SK-N-SH (cell line): ENCODE measurements around the gene MAD1L1. TPM values are rescaled to one million over a fixed set of nuclear protein-coding genes. Genes with fewer than 3 reads are reported as not detected.

Source experiments
- CTCF ChIA-PET: fragments of 300-600, 350-600 bp; formaldehyde crosslinking; extraction: SDS; loops from one replicate; lab custom pipeline; 2021; lab: Yijun Ruan, JAX
- POLR2A ChIA-PET: fragments of 350-600 bp; sonication (Branson Sonifier 250); formaldehyde crosslinking; extraction: SDS; loops from one replicate; lab custom pipeline; 2020; ENCODE audit warnings: antibody characterized with exemption, inconsistent platforms; lab: Yijun Ruan, JAX
- DNase-seq: peaks from one replicate; pipeline ENCODE4 v3.0.0; 2012
- H2AFZ ChIP-seq: fragments of 200-600 bp; sonication (generic); 2 replicates; pipeline ENCODE4 v1.8.1; 2016; ENCODE audit warnings: antibody characterized with exemption, mild to moderate bottlenecking, low read depth
- H3F3A ChIP-seq: fragments of 200-600 bp; sonication (generic); replicated peaks from 2 replicates; pipeline ENCODE3; 2016; ENCODE audit warnings: antibody characterized with exemption, mild to moderate bottlenecking; ENCODE audit not compliant: insufficient read depth
- H3K27ac ChIP-seq, 2 experiments: fragments of 200-500 bp in 1 of 2; fragments of 200-600 bp in 1 of 2; sonication (Bioruptor generic) in 1 of 2; sonication (generic), shearing (Covaris generic) in 1 of 2; 2 replicates each; pipeline versions ENCODE4 v1.5.1 to v1.6.1; 2014 to 2016; ENCODE audit warnings: low read depth in 2 of 2, inconsistent platforms in 1 of 2, low read length in 1 of 2, mild to moderate bottlenecking in 1 of 2, mixed read lengths in 1 of 2
- H3K27me3 ChIP-seq: fragments of 200-600 bp; sonication (generic), shearing (Covaris generic); 2 replicates; pipeline ENCODE4 v1.6.1; 2016; ENCODE audit warnings: mixed run types; ENCODE audit not compliant: insufficient read depth
- H3K36me3 ChIP-seq, 2 experiments: fragments of 200-500 bp in 1 of 2; fragments of 200-600 bp in 1 of 2; sonication (Bioruptor generic) in 1 of 2; sonication (generic) in 1 of 2; replicated peaks in 1 of 2; 2 replicates each; pipeline versions ENCODE3 to v1.5.1; 2014 to 2016; ENCODE audit warnings: low read length in 1 of 2, mild to moderate bottlenecking in 1 of 2; ENCODE audit not compliant: insufficient read depth in 2 of 2, control insufficient read depth in 1 of 2
- H3K4me1 ChIP-seq, 2 experiments: fragments of 200-500 bp in 1 of 2; fragments of 200-600 bp in 1 of 2; sonication (Bioruptor generic) in 1 of 2; sonication (generic), shearing (Covaris generic) in 1 of 2; 2 replicates each; pipeline versions ENCODE4 v1.5.1 to v1.6.1; 2014 to 2016; ENCODE audit warnings: low read depth in 1 of 2, low read length in 1 of 2, mixed run types in 1 of 2; ENCODE audit not compliant: insufficient read depth in 2 of 2, control insufficient read depth in 1 of 2
- H3K4me2 ChIP-seq: fragments of 200-600 bp; sonication (generic), shearing (Covaris generic); 2 replicates; pipeline ENCODE4 v1.6.1; 2017; ENCODE audit warnings: mixed run types
- H3K4me3 ChIP-seq, 2 experiments: fragments of 200-500 bp in 1 of 2; fragments of 200-600 bp in 1 of 2; sonication (Bioruptor generic) in 1 of 2; sonication (generic), shearing (Covaris generic) in 1 of 2; 2 replicates each; pipeline versions ENCODE4 v1.5.1 to v1.8.1; 2014 to 2016; ENCODE audit warnings: low read depth in 2 of 2, inconsistent platforms in 1 of 2, low read length in 1 of 2, mild to moderate bottlenecking in 1 of 2, mixed read lengths in 1 of 2, moderate library complexity in 1 of 2
- H3K79me2 ChIP-seq: fragments of 200-600 bp; sonication (generic); 2 replicates; pipeline ENCODE4 v1.8.1; 2017; ENCODE audit warnings: mild to moderate bottlenecking; ENCODE audit not compliant: insufficient read depth
- H3K9ac ChIP-seq: fragments of 200-600 bp; sonication (generic); 2 replicates; pipeline ENCODE4 v1.6.1; 2017; ENCODE audit warnings: mixed run types
- H3K9me2 ChIP-seq: fragments of 200-600 bp; sonication (generic); 2 replicates; pipeline ENCODE4 v1.6.1; 2017; ENCODE audit warnings: mixed run types
- H3K9me3 ChIP-seq: fragments of 200-600 bp; sonication (generic); 2 replicates; pipeline ENCODE4 v1.6.1; 2017; ENCODE audit warnings: mixed run types, mild to moderate bottlenecking, moderate library complexity
- H4K20me1 ChIP-seq: fragments of 200-600 bp; sonication (generic); 2 replicates; pipeline ENCODE4 v1.6.1; 2017; ENCODE audit warnings: mild to moderate bottlenecking, mixed run types; ENCODE audit not compliant: insufficient read depth
- EP300 ChIP-seq, 2 experiments: IDR thresholded peaks; 2 replicates each; pipeline versions ENCODE4 v1.4.0 to v1.6.1; 2012; ENCODE audit warnings: borderline replicate concordance in 1 of 2, low read depth in 1 of 2, low read length in 1 of 2
- FOXM1 ChIP-seq: IDR thresholded peaks from 2 replicates; pipeline ENCODE4 v1.4.0; 2012; ENCODE audit warnings: low read depth, mild to moderate bottlenecking
- GATA2 ChIP-seq: sonication (generic); formaldehyde crosslinking; IDR thresholded peaks from 2 replicates; pipeline ENCODE4 v1.5.0; 2020; ENCODE audit warnings: mild to moderate bottlenecking, missing genetic modification reagents
- MAX ChIP-seq: IDR thresholded peaks from 2 replicates; pipeline ENCODE4 v1.4.0; 2012; ENCODE audit warnings: low read depth
- MEF2A ChIP-seq: IDR thresholded peaks from 2 replicates; pipeline ENCODE4 v1.4.0; 2012; ENCODE audit warnings: low read depth, borderline replicate concordance
- MXI1 ChIP-seq: IDR thresholded peaks from 2 replicates; pipeline ENCODE4 v1.6.1; 2012; ENCODE audit warnings: mild to moderate bottlenecking, low read depth, low read length, improper control_type of control experiment
- PBX3 ChIP-seq: IDR thresholded peaks from 2 replicates; pipeline ENCODE4; 2012
- RCOR1 ChIP-seq: fragments of 150-350 bp; IDR thresholded peaks from 2 replicates; pipeline ENCODE4 v1.6.1; 2017; ENCODE audit warnings: antibody characterized with exemption, low read length
- REST ChIP-seq: IDR thresholded peaks from 2 replicates; pipeline ENCODE4 v1.6.1; 2012; ENCODE audit warnings: mild to moderate bottlenecking, low read depth, low read length, moderate library complexity
- SIN3A ChIP-seq: IDR thresholded peaks from 2 replicates; pipeline ENCODE4 v1.6.1; 2012; ENCODE audit warnings: low read depth, mild to moderate bottlenecking, low read length, moderate library complexity, borderline replicate concordance
- SMC3 ChIP-seq: IDR thresholded peaks from 2 replicates; pipeline ENCODE4 v1.6.1; 2012; ENCODE audit warnings: low read depth, low read length, improper control_type of control experiment
- TEAD4 ChIP-seq: IDR thresholded peaks from 2 replicates; pipeline ENCODE4 v1.4.0; 2012; ENCODE audit warnings: mild to moderate bottlenecking, borderline replicate concordance; ENCODE audit not compliant: insufficient read depth
- USF2 ChIP-seq: fragments of 150-350 bp; IDR thresholded peaks from 2 replicates; pipeline ENCODE4 v1.6.1; 2017; ENCODE audit warnings: antibody characterized with exemption, low read length, low read depth, borderline replicate concordance
- ZBTB33 ChIP-seq: IDR thresholded peaks from 2 replicates; pipeline ENCODE4 v1.4.0; 2012; ENCODE audit warnings: low read depth, borderline replicate concordance
- WGBS: methylation state at CpG from one replicate; pipeline ENCODE4 v1.1.6; 2017; ENCODE audit warnings: low lambda C conversion rate; 5-methylcytosine and 5-hydroxymethylcytosine counted together
- polyA plus RNA-seq, 3 experiments: library from polyadenylated mRNA; depleted of rRNA; stranded (reverse); fragments of >200 nt; gene quantifications; 2 replicates each; pipeline ENCODE4 v1.2.3, GENCODE V29; 2012

The MAD1L1 gene
- polyA plus RNA-seq, 1 of the 3 experiments (the other 2 are of a cell fraction): 46.2 TPM

- no peaks in the 10 kb centered on the region for H3K79me2 ChIP-seq
- POLR2A ChIA-PET: no interaction called here
- no peaks in the 10 kb centered on the region for H3K9me3 ChIP-seq
- DNase-seq: no peak
- no peaks in the 10 kb centered on the region for H4K20me1 ChIP-seq
- H3K27ac ChIP-seq: no peak overlapping the region; a peak in 1 of 4 replicates
- H3K4me2 ChIP-seq: no peak overlapping the region
- no peaks in the 10 kb centered on the region for H3K36me3 ChIP-seq
- CTCF ChIA-PET: interaction anchor here (1.1 to 1.6 kb wide), 2 partner anchors 11 to 77 kb away, joined by 3 read pairs; no protein-coding TSS in a partner anchor
- H3K4me1 ChIP-seq: peaks cover 0 to 72% of the 10 kb centered on the region in 2 experiments; a peak in 1 of 4 replicates
- no peak for TF ChIP-seq REST
- no peak for TF ChIP-seq TEAD4
- TF ChIP-seq ZBTB33: no peak
- H3K27me3 ChIP-seq: no peaks in the 10 kb centered on the region
- no peaks in the 10 kb centered on the region for H3F3A ChIP-seq
- WGBS: 95% methylated on average over 19 of the region's 39 CpGs
- H2AFZ ChIP-seq: no peak overlapping the region
- no peaks in the 10 kb centered on the region for H3K9me2 ChIP-seq
- H3K9ac ChIP-seq: no peak overlapping the region
- no peak overlapping the region for H3K4me3 ChIP-seq
Measured at GRCh38 chr7:2003931-2004812, 228.6 kb downstream of the MAD1L1 start.

- TF ChIP-seq MAX: no peak
- no peak for TF ChIP-seq GATA2 (CRISPR knock-in tag)
- no peak for TF ChIP-seq SMC3
- no peak for TF ChIP-seq RCOR1
- TF ChIP-seq MEF2A: no peak
- TF ChIP-seq MXI1: no peak
- TF ChIP-seq USF2: no peak
- TF ChIP-seq FOXM1: no peak
- no peak for TF ChIP-seq SIN3A
- TF ChIP-seq EP300 (IDR thresholded peaks at IDR 0.05; ENCODE audit: borderline replicate concordance in 1 of 2, low read depth in 1 of 2, low read length in 1 of 2): no peak
- TF ChIP-seq PBX3: no peak
- 81% methylated on average over 3 of the region's 10 CpGs for WGBS
- CTCF ChIA-PET: no interaction called here
Measured at GRCh38 chr7:2003451-2003930, 229.3 kb downstream of the MAD1L1 start.

More at GRCh38 chr7:2003451-2003930, 229.3 kb downstream of the MAD1L1 start:
- no peak overlapping the region for H3K9ac ChIP-seq
- no peak overlapping the region; a peak in 1 of 4 replicates for H3K27ac ChIP-seq
- no peaks in the 10 kb centered on the region for H3K9me2 ChIP-seq
- no peaks in the 10 kb centered on the region for H4K20me1 ChIP-seq
- no peaks in the 10 kb centered on the region for H3K79me2 ChIP-seq
- no peaks in the 10 kb centered on the region for H3K27me3 ChIP-seq
- H3F3A ChIP-seq: no peaks in the 10 kb centered on the region
- POLR2A ChIA-PET: no interaction called here
- no peak overlapping the region for H2AFZ ChIP-seq
- H3K9me3 ChIP-seq: no peaks in the 10 kb centered on the region
- H3K4me1 ChIP-seq: peaks cover 0 to 66% of the 10 kb centered on the region in 2 experiments; a peak in 1 of 4 replicates
- no peak overlapping the region for H3K4me3 ChIP-seq
- no peaks in the 10 kb centered on the region for H3K36me3 ChIP-seq
- no peak overlapping the region for H3K4me2 ChIP-seq
- DNase-seq: no peak
